HG02884 (cell line): ENCODE measurements around the gene NUDT8.

Experiments
- ATAC-seq: cut with Tn5 transposase; IDR thresholded peaks from one replicate; pipeline ENCODE4 v1.9.1; 2021; ENCODE audit warnings: mild to moderate bottlenecking, moderate library complexity; ENCODE audit not compliant: unreplicated experiment

NUDT8 gene, protein sequence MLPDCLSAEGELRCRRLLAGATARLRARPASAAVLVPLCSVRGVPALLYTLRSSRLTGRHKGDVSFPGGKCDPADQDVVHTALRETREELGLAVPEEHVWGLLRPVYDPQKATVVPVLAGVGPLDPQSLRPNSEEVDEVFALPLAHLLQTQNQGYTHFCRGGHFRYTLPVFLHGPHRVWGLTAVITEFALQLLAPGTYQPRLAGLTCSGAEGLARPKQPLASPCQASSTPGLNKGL

DNA sequence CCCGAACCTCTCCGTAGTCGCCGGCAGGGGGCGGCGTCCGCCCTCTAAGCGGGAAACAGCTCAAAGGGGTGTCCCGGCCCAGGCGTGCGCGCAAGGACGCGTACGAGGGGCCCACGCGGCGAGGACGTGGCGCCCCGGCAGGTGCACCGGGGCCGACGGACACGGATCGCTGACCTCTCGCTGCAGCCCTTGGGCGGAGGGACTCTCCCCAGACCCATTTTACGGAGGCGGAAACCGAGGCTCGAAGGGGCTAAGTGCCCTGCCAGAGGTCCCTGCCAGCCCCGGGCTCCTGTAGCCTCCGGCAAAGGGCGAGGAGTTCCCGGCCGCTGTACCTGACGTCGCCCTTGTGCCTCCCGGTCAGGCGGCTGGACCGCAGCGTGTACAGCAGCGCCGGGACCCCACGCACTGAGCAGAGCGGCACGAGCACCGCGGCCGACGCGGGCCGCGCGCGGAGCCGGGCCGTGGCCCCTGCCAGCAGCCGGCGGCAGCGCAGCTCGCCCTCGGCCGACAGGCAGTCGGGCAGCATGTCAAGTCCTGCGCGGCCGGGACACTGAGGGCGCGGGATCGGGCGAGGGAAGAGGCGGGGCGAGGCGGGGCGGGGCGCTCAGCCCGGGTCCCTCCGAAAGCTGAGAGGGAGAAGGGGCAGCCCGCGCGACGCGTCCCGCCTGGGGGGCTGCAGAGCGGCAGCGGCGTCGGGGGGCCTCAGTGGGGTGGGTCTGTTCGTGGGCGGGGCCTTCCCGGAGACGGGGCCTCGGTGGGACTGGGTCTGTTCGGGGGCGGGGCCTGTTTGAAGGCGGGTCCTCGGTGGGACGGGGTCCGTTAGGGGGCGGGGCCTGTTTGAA lies at the start of gene NUDT8:
Gene NUDT8, minus strand, starts transcription at position 552 of the 842 bp plus-strand sequence. Its CDS starts 26 bp downstream, at position 526.
- peak; percentile 42 for ATAC-seq

DNA sequence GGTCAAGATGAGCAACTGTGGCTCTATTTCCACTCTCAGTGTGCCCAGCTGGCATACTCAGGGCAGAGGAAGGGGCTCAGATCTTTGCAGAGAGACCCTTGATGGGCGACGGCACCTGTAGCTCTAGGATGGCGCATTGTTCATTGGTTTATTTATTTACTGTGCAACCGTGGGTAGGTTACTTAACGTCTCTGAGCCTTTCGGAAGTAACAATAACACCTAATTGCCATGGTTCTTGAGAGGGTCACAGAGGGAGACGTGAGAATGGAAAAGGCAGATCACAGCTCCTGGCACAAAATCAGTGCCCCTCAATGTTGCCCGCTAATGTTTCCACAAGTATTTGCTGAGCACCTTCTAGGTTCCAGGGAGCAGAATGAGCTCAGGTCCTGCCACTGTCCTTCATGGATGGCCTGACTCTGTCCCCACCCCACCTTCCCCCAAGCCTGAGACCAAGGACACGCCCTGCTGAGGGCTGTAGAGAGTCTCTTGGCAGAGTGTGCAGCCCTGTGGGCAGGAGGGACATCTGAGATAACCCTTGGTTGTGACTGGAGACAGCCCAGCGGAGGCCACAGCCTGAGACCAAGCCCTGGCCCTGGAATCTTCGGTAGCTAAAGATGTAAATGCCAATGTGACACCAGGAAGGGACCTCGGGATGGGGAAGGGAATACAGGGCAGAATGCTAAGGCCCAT lies 45.5 kb upstream of the NUDT8 start:
- ATAC-seq, result no peak

DNA sequence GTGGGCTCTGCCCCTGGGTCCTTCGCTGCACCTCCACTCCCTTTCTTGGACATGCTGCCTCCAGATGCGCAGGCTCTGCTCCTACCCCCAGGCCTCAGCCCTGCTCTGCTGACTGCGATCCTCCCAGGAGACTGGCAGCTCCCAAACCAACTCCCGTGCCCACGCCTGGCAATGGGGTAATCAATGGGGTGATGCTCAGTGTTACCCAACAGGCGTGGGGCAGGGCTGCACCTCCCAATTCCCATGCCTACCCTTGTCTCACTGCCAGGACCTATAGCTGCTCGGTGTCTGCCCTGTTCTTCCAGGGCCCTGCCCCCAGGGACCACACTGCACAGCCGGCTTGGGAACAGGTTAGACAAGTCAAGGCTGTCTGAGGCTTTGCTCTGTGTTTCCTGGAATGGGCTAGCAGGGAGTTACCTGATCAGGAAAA lies 44.7 kb upstream of the NUDT8 start, which contains the start of gene ALDH3B2:
Gene ALDH3B2, minus strand, starts transcription at position 182 of the 430 bp plus-strand sequence. CDS start 7,688 bp downstream, outside the sequence.
- no peak for ATAC-seq

DNA sequence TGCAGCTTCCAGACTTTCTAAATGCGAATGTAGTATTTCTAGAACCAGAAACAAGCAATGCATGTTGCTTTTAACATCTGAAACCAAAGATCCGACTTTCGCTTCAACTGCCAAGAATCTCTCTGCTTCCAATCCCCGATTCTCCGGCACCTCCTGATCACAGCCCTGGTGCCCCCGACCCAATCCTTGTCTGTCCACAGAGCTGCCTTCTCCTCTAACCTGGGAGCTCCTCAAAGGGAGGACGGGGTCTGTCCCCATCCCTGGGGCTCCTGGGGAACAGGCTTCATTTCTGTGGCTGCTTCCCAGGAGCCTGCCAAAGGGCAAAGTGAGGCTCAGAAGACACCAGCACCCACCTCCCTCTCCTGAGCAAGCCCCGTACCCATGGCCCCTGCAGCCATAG lies 44.2 kb upstream of the NUDT8 start:
- no peak for ATAC-seq

DNA sequence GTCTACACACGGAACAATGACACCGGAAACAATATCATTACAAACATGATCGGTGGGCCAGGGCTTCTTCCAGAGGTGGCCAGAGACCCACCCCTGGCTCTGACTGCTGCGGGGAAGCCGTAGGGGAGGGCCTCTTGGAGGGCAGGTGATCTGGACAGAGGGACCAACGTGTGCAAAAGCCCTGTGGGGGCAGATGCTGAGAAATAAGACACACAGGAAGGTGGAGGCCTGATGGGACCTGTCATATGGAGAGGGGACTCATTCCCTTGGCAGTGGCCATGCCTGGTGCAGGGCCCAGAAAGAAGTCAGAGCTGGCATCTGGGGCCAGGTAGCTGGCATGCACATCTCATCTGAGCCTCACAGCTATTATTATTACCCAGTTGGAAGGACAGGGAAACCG lies 43.6 kb upstream of the NUDT8 start:
- ATAC-seq, result no peak

DNA sequence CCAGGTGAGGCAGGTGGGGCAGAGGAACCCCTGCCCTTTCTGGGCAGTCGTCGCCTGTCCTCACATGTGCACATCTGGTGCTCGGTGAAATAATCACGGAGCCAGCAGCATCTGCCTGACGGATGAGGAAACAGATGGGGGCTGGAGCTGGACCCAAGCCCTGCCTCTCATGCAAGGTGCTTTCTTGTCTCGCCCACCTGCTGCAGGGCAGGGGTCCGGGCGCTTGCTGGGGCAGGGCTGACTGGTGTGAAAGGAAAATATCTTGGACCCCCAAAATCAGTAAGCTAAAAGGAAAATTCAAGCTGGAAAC lies 41.4 kb upstream of the NUDT8 start:
- no peak for ATAC-seq

DNA sequence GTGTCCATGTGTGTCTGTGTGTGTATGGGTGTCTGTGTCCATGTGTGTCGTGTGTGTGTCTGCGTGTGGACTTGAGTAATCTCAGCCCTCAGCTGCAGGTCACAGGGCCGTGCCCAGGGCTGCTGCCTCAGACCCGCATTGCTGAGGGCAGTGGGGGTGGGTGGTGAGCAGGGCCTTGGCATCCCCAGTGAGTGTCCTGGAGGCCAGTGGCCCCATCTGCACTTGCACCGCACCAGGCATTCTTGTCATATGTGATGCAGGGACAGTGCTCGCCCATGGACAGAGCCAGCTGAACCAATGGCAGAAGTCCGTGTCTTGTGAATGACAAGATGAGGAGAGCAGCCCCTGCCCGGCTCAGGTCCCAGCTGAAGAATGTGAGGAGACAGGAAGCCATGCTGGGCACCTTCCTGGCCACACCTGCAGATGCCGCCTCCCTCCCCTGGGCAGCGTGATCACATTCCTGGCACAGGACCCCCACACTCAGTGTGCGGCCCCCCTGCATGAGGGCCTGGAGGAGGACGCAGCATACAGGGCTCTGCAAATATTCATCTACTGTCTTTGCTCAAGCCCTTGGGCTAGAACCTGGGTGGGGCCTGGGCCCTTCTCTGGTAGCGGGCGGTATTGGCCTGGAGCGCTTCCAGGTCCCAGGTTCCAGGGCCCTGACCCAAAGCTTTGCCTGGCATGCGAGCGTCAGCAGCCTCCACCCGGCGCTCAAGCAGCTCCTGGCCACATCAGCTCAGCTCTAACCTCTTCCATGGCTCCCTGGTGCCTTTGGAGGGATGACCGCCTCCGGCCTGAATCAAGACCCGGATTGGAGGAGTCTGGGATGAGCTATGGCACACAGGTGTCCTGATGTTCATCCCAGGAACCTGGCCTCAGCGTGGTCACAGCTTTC lies 40.8 kb upstream of the NUDT8 start:
- no peak for ATAC-seq

DNA sequence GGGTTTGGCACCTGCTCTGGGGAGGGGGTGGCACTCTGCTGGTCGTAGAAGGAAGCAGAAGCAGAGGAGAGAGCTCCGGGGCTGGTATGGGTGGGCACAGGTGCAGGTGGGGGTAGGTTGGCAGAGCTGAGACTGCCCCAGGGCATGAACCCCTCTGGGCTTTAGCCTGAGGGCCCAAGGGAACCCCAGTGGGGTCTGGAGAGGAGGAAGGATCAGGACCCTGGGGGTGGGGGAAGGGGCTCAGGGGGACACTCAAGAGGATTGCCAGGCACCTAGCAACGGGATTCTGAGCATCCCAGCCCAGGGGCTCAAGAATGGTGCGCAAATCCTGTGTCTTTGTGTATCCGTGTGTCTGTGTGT lies 38.4 kb upstream of the NUDT8 start:
- ATAC-seq, result no peak

DNA sequence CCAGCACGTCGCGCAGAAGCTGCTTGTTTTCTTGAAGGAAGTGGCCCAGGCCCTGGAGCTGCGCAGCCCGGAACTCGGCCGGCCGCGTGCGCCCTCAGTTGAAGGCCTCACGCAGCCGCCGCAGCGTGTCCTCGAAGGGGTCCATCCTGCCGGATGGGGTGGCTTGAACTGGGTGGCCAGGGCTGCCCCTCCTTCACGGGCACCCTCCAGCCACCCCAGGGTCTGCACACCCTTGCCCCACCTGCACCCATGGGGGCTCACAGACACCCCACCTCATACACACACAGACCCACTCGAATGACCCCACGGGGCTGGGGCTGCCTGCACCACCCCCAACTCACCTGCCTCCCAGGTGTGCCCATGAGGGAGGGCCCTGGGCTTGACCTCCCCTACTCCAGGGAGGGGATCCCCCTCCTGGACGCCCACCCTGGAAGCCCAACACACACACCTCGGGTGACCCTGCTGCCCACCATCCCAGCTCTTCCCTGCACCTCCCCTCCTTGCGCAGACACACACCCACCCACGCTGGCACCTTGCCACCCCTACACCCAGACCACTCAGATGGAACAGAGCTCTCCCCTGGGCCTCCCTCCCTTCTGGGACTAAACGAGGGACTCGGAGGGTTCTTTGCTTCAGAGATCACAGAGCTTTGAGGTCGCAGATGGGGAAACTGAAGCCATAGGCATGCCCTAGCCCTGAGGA lies 37.9 kb upstream of the NUDT8 start:
- no peak for ATAC-seq

DNA sequence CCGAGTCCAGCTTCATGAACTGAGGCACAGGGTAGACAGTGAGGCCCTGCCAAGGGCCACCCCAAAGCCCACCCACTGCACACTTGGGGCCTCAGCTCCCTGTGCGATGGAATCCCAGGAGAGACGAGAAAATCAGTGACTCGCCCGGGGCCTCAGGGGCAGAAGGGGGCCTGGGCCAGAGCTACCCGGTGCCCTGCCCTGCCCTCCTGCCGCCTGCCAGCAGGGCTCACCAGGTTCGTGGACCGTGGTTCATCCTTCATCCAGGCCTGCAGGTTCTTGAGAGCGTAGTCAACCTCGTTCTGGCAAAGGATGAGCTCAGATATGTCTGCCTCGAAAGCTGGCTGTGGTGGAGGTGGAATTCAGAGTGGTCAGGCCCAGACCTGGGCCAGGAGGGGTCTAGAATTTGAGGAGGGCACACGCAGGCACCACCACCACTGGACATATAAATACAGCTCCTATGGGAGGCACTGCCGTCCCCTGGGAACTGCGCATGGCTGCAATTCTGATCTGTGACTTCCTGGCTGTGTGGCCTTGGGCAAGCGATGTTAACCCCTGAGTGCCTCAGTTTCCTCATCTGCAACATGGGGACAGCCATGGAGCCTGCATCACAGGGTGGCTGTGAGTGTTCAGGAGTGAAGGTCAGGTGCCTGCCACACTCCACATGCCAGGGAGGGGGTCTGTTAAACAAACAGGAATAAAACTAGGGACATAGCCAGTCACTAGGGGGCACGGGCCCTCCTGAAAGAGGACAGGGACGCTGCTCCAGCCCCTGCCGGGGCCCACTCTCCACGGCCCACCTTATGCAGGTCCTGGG lies 37.1 kb upstream of the NUDT8 start:
- ATAC-seq, result no peak

DNA sequence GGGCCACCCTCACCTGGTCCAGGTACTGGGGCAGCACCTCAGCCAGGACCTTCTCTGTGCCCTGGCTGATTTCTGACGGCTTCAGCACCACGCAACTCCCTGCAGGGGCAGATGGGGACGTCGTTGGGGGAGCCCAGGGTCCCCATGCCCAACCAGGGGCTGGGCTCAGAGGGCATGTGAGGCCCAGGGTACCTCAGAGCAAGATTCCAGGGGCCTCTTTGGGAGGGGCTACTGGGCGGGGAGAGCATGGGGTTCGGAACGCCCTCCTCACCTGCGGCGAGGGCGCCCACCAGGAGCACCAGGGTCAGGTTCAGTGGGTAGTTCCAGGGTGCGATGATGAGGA lies 36.5 kb upstream of the NUDT8 start:
- ATAC-seq, result no peak

DNA sequence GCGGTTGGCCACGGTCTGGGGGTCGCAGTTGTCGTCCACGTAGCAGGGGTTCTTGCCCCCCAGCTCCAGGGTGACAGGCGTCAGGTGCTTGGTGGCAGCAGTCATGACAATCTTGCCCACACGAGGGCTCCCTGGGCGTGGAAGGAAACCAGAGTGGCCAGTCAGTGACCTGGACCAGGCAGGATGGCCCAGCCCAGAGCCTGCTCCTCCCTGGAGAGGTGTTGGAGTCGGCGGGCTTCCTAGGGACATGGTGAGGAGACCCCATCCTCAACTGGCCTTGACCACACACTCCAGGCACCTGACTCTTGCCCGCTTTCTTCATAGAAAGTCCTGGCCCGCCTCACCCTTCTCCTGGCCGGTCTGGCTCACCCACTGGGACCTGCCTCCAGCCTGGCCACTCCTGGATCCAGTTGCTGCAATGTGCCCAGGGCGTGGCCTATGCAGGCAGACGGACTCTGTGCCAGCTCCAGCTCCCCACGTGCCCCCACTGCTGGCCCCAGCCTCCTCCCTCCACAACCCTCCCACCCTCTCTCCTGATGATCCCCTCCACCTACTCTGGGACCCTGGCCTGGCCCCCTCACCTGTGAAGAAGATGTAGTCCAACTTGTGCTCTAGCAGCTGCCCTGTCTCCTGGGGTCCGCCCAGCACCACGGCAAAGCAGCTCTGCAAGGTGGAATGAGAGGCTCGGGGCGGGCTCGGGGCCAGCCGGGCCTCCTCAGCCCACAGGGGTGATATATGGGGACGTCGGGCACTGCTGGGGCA lies 36.0 kb upstream of the NUDT8 start:
- no peak for ATAC-seq

DNA sequence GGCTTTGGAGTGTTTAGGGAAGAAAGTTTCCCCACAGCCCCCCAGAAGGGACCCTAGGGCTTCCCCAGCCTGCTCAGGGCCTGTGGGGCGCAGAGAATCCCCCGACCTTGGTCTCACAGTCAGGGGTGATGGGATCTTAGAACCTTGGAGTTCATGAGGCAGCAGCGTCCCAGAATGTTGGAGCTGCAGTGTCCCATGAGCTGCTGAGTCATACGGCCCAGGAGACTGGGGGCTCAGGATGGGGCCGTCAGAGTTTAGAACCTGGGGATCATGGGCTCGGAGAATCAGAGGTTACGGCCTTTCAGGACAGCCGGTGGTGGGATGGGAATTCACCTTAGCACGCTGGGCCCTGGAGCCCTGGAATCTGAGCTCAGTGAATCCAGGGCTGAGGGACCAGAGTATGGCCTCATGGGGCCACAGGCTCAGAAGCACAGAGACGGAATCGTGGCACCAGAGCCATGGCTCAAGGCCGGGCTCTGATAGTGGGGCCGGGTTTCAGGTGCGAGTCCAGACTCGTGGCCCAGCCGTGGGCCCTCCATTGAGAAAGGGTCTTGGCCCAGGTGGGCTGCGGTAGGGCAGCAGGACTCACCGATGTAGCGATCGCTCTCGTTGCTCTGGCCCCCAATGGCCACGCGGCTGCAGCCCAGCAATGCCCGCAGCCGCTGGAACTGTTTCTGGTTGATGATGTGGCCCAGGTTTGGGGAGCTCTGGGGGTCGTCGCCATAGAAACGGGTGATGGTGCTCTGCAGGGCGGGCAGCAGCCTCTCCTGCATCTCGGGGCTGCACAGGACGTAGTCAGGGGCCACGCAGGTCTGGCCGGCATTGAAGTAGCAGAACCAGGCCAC lies 35.2 kb upstream of the NUDT8 start:
- ATAC-seq, result no peak

DNA sequence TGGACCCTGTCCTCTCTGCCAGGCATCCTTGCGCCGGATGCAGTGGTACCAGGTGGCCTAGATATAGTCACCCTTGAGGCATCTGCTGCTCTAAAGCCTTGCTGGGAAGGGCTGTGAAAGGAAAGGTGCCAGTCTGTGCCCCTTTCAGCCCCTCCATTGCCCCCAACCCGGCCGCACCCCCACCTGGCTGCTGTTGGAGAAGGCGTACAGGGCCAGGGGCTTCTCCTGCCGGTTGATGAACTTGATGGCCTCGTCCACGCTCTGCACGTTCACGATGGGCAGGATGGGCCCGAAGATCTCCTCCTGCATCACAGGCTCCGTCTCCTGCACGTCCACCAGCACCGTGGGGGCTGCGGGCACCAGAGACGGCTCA lies 34.5 kb upstream of the NUDT8 start:
- no peak for ATAC-seq

DNA sequence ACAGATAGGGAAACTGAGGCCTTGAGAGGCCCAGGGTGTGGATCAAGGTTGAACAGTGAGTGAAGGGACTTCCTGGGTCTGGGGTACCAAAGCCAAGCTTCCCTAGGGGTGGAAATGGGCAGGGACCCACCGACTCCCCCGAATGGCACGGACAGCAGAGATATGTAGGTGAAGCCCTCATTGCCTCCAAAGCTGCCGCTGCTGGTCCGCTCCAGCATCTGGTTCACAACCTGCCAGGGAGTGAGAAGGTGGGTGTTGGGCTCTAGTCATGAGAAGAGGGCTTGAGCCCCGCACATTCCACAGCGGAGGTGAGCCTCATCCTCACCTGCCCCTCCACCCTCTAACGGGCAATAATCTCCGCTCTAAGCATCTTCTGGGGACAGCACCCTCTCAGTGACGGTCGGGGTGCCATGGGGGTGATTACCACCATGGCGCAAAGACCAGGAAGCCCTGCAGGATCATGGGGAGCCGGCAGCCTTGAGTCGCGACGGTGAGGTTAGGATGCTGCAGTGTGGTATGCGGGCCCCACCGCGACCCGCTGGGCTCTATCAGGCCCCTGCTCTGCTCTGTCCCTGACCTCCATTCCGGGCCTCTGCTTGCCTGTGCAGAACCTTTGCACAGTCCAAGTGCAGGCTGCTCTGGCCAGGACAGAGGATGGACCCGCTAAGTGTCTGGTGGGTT lies 33.9 kb upstream of the NUDT8 start:
- no peak for ATAC-seq

DNA sequence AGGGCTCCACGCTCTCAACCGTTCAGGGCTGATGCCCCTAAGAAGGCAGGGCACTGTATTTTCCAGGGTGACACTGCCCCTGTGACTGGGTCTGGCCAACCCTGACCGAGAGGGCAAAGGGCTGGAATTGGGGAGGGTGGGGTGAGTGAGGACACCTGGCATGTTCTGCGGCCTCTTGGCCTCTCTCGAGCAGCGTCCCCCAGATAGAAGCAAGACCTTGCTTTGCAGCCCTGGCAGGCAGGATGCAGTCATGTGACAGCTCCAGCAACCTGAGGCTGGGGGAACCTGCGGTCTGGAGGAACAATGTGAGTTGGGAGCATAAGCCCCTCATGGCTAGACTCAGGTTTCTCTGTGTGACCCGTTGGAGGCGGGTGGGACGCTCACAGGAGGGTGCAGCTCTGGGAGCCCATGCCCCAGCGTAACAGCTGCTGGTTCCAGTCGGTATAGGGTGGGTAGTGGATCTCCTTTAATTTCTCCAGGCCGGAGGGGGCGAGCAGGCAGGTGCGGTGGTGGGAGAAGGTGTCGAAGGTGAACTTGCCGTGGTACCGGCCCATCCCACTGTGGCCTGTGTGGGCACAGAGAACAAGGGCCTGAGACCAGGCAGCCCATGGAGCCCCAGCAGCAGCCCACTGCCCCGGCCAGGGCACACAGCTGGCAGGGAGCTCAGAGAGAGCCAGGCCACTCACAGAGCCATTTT lies 33.2 kb upstream of the NUDT8 start:
- no peak for ATAC-seq
